ENCODE data around the gene GPR149.

Gene GPR149

DNA sequence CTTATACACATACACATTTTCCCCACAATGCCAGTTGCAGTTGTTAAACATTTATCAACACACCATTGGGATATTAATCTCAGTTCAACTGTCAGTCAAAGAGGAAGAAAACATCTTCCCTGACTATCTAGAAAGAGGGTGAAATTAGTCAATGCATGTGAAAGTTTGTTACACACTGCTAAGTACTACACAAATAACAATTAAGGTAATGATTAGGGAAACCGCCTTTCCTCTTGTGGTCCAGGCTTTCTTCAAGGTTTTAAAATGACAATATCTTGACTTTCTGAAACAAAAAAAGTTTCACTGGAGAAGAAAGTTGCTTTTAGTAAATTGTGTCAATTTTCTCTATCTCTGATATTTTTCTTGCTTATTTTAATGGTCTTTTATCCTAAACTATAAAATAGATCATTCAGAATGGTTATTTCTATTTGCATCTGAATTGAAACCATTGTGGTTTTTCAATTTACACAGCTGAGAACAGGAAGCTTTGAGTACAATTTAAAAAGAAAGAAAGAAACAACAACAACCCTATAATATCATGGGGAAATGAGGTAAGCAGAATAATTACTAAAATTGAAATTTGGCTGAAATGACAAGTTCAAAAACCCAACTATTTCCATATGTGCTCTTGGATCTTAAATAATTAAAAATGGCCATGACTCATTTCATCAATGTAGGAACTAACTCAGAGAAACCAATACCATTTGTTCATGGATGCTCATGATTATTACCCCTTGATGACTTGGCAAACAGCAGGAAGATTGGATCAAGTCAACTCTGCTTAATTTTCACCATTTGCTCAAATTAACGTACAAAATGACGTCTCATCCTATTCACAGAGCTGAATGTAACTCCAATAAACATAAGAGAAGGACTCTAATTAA lies 31.7 kb downstream of the GPR149 start:
- TF ChIP-seq POLR2A (IDR thresholded peaks at IDR 0.05; ENCODE audit: extremely low read depth, insufficient read length), result no peak
- TF ChIP-seq, protein P1, sequence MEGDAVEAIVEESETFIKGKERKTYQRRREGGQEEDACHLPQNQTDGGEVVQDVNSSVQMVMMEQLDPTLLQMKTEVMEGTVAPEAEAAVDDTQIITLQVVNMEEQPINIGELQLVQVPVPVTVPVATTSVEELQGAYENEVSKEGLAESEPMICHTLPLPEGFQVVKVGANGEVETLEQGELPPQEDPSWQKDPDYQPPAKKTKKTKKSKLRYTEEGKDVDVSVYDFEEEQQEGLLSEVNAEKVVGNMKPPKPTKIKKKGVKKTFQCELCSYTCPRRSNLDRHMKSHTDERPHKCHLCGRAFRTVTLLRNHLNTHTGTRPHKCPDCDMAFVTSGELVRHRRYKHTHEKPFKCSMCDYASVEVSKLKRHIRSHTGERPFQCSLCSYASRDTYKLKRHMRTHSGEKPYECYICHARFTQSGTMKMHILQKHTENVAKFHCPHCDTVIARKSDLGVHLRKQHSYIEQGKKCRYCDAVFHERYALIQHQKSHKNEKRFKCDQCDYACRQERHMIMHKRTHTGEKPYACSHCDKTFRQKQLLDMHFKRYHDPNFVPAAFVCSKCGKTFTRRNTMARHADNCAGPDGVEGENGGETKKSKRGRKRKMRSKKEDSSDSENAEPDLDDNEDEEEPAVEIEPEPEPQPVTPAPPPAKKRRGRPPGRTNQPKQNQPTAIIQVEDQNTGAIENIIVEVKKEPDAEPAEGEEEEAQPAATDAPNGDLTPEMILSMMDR (IDR thresholded peaks at IDR 0.05; ENCODE audit: low read depth, low read length), result no peak
- TF ChIP-seq, protein P2, sequence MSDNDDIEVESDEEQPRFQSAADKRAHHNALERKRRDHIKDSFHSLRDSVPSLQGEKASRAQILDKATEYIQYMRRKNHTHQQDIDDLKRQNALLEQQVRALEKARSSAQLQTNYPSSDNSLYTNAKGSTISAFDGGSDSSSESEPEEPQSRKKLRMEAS (IDR thresholded peaks at IDR 0.05; ENCODE audit: low read depth, low read length), result no peak
- TF ChIP-seq MYC (IDR thresholded peaks at IDR 0.05; ENCODE audit: low read depth, low read length), result no peak
- DNase-seq (ENCODE audit: low read depth), result no peak
- no peak overlapping the region for H3K4me3 ChIP-seq (ENCODE audit: low read depth, low read length)

DNA sequence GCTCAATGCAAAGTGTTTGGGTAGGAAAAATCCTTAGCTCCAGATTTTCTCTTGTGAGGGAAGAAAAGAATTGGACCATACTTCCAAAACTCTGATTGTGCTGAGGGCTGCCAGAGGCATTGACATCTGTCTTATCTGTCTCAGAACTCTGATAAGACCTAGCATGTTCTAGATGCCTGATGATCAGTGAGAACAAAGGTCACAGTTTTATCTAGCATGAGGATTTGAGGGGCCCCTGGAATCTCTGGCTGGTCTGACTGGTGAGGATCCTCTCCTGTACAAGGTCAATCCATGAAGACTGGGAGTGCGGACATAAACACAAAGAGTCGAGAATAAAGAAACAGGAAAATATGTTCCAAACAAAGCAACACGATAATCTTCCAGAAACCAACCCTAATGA lies 40.1 kb downstream of the GPR149 start:
- TF ChIP-seq MYC (IDR thresholded peaks at IDR 0.05; ENCODE audit: low read depth, low read length) (no peak), POLR2A (IDR thresholded peaks at IDR 0.05; ENCODE audit: extremely low read depth, insufficient read length) (no peak)
- TF ChIP-seq, protein P2 (IDR thresholded peaks at IDR 0.05; ENCODE audit: low read depth, low read length), result no peak
- TF ChIP-seq, protein P1 (IDR thresholded peaks at IDR 0.05; ENCODE audit: low read depth, low read length), result no peak
- no peak for DNase-seq (ENCODE audit: low read depth)
- no peak overlapping the region for H3K4me3 ChIP-seq (ENCODE audit: low read depth, low read length)

DNA sequence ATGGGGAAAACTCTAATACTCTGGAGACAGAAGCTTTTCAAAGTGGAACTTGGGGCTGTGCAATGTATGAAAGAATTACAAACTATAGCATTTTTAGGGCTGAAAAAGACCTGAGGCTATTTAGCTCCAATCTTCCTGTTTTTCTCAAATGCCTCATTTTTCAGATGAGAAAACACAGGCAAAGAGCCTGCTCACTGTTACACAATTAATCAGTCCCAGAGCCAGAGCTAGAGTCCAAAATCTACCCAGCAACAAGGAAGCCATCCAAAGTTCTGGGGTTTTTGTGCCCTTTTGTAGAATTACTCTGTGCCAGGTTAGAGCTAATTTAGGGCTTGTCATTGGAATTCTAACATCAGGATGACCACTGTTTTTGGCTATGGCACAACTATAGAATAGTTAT lies 45.5 kb downstream of the GPR149 start:
- H3K4me3 ChIP-seq (ENCODE audit: low read depth, low read length), result no peak overlapping the region
- TF ChIP-seq, protein P1 (IDR thresholded peaks at IDR 0.05; ENCODE audit: low read depth, low read length), result no peak
- TF ChIP-seq, protein P2 (IDR thresholded peaks at IDR 0.05; ENCODE audit: low read depth, low read length), result no peak
- TF ChIP-seq POLR2A (IDR thresholded peaks at IDR 0.05; ENCODE audit: extremely low read depth, insufficient read length) (no peak), MYC (IDR thresholded peaks at IDR 0.05; ENCODE audit: low read depth, low read length) (no peak)
- no peak for DNase-seq (ENCODE audit: low read depth)

DNA sequence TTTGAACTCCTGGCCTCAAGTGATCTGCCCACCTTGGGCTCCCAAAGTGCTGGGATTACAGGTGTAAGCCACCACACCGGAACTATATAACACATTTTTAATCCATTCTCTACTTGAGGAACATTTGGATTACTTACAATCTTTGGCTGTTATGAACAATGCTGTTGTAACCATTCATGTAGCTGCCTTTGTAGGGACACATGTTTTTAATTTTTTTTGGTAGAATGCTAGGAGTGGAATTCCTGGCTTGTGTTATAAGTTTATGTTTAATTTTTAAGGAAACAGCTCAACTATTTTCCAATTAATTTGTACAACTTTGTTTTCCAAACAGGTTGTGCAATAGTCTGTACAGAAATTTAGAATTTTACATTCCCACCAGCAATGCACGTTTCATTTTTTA lies 51.7 kb downstream of the GPR149 start:
- no peak overlapping the region for H3K4me3 ChIP-seq (ENCODE audit: low read depth, low read length)
- TF ChIP-seq, protein P1 (IDR thresholded peaks at IDR 0.05; ENCODE audit: low read depth, low read length), result no peak
- no peak for DNase-seq (ENCODE audit: low read depth)

DNA sequence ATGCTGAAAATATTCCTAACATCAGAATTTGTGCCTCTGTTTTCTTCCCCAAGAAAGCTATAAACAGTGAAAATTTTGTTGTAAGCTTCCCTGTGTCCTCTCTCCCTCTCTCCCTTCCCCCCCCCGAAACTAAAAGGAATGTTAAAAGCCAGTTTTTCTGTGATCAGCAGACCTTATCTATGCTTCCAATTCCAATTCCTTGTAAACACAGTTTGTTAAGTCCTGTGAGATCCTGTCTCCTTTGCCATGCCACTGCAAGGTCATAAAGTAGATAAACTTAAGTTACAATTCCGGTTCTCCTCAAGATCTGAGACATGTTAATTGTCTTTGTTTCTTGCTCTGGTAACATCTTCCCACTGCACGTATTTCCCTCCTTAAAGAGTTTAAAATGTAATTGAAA lies 62.8 kb downstream of the GPR149 start:
- DNase-seq (ENCODE audit: low read depth), result no peak
- TF ChIP-seq MYC (IDR thresholded peaks at IDR 0.05; ENCODE audit: low read depth, low read length), result no peak
- TF ChIP-seq, protein P2 (IDR thresholded peaks at IDR 0.05; ENCODE audit: low read depth, low read length), result no peak
- TF ChIP-seq, protein P1 (IDR thresholded peaks at IDR 0.05; ENCODE audit: low read depth, low read length), result no peak
- TF ChIP-seq POLR2A (IDR thresholded peaks at IDR 0.05; ENCODE audit: extremely low read depth, insufficient read length), result no peak
- no peak overlapping the region for H3K4me3 ChIP-seq (ENCODE audit: low read depth, low read length)
